GM18519 (cell line): ENCODE results near the gene WSB1.
"Not testable (repeated sequence)": the region's sequence is repeated elsewhere in the genome, so short reads cannot be mapped to it uniquely, and the experiment has no call there.

Source experiments
- ATAC-seq: cut with Tn5 transposase; IDR thresholded peaks from one replicate; pipeline ENCODE4 v1.9.1; 2021; ENCODE audit warnings: mild to moderate bottlenecking, moderate library complexity; ENCODE audit not compliant: unreplicated experiment, low FRiP score

The WSB1 gene

GRCh38 chr17:27315322-27315721 is 21.4 kb downstream of the WSB1 start:
- ATAC-seq = no peak

GRCh38 chr17:27315796-27316465 is 22.0 kb downstream of the WSB1 start:
- no peak for ATAC-seq

DNA sequence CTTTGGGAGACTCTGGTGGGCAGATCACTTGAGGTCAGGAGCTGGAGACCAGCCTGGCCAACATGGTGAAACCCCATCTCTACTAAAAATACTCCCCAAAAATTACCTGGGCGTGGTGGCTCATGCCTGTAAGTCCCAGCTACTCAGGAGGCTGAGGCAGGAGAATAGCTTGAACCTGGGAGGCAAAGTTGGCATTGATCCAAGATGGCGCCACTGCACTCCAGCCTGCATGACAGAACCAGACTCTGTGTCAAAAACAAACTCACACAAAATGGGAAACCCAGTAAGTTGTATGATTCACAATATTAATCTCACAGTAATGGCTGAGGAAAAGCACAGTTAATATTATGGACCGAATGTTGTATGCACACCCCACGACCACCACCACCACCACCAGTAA is 24.3 kb downstream of the WSB1 start:
- no peak for ATAC-seq

DNA sequence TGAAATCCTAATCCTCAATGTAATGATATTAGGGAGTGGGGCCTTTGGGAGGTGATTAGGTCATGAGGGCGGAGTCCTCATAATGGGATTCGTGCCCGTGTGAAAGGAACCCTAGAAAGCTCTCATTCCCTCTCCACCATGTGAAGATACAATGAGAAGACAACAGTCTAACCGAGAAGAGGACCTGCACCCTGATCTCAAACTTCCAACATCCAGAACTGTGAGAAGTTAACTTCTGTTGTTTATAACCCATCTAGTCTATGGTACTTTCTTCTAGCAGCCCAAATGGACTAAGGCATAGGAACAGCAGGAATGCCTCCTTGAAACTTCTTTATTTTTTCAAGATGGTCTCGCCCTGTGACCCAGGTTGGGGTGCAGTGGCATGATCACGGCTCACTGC is 24.7 kb downstream of the WSB1 start:
- no peak for ATAC-seq

- ATAC-seq = no peak
These were observed 25.8 kb downstream of the WSB1 start for GRCh38 chr17:27319541-27320221.

DNA sequence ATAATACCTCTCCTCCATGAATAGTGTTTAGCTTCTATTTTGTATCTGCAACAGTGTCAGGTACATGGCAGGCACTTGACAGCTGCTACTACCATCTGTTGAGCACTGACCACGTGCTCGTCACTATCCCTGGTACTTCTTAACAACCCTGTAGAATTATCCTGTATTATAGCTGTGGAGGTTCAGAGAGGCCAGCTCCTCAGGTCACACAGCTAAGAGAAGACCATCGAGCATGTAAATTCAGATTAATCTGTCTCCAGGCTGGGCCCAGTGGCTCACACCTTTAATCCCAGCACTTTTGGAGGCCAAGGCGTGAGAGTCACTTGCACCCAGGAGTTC is 26.3 kb downstream of the WSB1 start:
- ATAC-seq = no peak

DNA sequence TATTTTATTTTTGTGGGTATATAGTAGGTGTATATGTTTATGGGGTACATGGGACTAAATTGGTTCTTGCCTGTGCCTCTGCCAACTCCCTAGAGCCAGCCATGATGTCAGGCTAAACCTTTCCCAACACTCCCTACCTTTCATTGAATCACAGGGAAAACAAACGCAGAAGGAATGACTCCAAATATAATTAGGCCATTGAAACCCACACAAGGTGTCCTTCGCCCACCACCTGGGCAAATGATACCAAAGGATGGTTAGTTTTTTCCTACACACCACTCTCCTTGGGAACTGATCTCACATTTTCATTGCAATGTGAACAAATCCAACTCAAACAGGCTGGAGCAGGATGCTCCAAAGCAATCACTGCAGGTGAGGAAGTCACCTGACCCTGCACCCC is 27.5 kb downstream of the WSB1 start:
- ATAC-seq = no peak

- no peak for ATAC-seq
These were observed 28.1 kb downstream of the WSB1 start for GRCh38 chr17:27322026-27322425.

- ATAC-seq = no peak
These were observed 29.0 kb downstream of the WSB1 start for GRCh38 chr17:27322690-27323508.

- ATAC-seq = no peak
These were observed 29.8 kb downstream of the WSB1 start for GRCh38 chr17:27323538-27324215.

DNA sequence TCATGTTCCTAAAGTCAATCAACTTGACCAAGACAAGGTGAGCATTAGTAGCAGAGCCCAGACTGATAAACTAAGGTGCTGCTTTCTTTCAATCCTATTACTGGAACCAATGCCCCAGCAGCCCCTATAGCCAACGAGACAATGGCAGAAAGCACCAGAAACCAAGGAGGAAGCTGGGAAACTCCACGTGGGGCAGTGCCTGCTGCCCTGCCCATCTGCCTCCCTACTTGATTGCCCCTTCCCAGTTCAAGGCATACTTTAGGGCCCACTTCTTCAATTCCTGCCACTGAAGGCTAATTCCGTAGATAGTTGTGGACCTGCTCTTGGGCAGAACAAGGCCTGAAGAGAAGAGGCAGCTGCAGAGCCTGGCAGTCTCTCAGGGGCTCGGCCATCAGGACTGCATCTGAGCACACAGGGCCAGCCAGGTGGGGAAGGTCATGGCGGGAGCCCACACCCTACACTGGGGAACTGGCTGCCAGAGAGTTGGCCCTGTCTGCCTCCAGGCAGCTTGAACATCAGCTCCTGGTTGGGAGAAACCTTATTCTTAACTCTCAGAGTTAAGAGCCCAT is 30.9 kb downstream of the WSB1 start:
- ATAC-seq = no peak

GRCh38 chr17:27326051-27326450 is 32.1 kb downstream of the WSB1 start:
- ATAC-seq = no peak

DNA sequence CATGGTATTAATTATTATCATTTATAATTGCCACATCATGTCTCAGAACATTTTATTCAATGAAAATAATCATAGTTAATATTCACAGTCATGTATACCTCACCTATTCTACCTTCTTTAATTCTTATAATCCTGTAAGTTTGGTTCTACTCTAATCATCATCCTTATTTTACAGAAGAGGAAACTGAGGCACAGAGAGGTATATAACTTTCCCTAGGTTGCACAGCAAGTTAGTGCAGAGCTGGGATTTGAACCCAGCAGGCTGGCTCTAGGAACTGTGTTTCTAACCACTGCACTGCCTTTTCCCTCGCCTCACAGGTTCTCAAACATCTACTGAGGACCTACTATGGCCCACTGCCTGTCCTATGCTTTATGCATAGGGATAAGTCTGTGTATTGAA is 32.7 kb downstream of the WSB1 start:
- ATAC-seq = no peak

DNA sequence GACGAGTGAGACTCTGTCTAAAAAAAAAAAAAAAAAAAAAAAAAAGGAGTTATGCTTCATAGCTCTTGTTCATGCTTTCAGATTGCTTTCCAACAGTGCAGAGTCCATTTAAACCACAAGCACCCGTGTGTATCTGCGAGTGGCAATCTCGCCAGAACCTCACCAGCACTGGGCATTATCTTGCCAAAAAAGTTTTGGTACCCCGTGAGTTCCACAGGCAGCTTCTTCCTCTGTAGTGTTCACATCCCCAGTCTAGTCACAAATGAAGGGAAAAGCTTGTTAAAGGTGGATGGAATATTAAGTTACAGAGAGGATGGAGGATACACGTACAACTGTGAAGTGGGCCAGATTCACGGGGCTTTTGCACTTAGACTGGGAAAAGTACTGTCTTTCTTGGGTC is 33.5 kb downstream of the WSB1 start:
- ATAC-seq = no peak

GRCh38 chr17:27327871-27328270 is 34.0 kb downstream of the WSB1 start:
- ATAC-seq = no peak

DNA sequence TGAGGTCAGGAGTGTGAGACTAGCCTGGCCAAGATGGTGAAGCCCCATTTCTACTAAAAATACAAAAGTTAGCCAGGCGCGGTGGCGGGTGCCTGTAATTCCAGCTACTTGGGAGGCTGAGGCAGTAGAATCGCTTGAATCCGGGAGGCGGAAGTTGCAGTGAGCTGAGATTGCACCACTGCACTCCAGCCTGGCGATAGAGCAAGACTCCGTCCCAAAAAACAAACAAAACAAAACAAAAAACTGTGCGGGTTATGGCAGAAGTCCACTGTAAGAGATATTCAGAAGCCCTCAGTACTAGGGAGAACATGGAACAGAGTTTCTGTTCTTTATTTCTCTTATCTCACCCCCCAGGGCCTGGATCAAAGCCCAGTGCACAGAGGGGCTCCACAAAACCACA is 34.8 kb downstream of the WSB1 start:
- ATAC-seq = not testable (repeated sequence)

- ATAC-seq = no peak
These were observed 35.4 kb downstream of the WSB1 start for GRCh38 chr17:27329146-27329805.

GRCh38 chr17:27332047-27332393 is 38.1 kb downstream of the WSB1 start:
- no peak for ATAC-seq

DNA sequence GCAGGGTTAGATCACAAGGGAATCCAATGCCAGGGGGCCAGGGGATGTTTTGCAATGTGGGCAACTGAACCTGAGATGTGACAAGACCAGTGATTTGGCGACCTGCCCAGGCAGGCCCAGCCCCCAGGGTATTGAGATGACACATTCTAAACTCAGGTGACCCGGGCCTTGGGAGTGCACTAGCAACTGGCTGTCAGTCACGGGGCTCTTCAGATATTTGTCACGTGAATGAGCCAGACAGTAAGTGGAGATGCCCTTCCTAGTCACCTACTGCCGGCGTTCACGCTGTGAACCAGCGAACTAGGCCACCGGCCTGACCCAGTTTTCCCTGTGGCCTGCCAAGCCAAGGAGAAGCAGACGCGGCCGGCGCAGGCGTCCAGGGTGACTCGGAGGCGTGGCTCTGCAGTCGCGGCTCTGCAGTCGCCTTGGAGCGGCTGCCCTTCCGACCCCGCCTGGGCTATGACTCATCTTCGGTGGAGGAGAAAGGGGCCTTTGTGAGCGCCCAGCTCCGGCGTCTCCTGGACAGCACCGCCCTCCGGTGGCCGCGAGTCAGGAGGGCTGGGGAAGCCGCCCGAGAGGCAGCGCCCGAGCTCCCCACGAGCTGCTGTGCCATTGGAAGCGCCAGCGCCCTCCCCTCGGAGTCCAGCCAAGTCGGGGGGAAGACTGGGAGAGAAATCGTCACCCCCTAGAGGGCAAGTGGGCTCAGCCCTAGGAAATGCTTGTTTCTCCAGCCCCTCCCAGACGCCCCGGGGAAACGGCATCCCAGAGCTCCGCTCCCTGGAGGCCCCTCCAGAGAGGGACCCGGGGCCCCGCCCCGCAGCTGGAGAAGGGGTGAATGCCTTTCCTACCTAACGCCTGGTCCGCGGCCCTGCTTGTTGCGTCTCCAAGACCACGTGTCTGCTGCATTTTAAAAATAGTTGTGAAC is 38.8 kb downstream of the WSB1 start:
- ATAC-seq = peak; percentile 83
